ENCODE results near the gene CCDC127.

The CCDC127 gene

DNA sequence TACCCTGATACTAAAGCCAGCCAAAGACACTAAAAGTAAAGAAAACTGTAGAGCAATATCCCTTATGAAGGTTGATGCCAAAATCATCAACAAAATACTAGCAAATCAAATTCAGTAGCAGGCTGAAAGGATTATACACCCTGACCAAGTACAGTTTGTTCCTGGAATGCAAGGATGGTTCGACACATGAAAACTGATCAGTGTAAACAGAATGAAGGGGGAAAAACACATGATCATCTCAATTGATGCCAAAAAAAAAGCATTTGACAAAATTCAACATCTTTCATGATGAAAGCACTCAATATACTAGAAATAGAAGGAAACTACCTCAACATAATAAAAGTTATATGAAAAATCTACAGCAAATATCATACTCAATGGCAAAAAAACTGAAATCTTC lies 70.2 kb downstream of the CCDC127 start:
- TF ChIP-seq NFIC (IDR thresholded peaks at IDR 0.05): no peak
